GOT3 (cell line): ENCODE results near the gene LAMB1.

ENCODE experiments used
- DNase-seq: peaks from one replicate; lab custom pipeline; 2025; ENCODE audit warnings: mixed read lengths; lab: John Stamatoyannopoulos, UW

LAMB1 gene

GRCh38 chr7:107877731-107878382 lies 125.1 kb downstream of the LAMB1 start:
- DNase-seq, result no peak

- DNase-seq, result no peak
These were observed 126.0 kb downstream of the LAMB1 start for GRCh38 chr7:107876916-107877315.

GRCh38 chr7:107874605-107875446 lies 128.1 kb downstream of the LAMB1 start:
- DNase-seq, result no peak

GRCh38 chr7:107874111-107874510 lies 128.8 kb downstream of the LAMB1 start:
- no peak for DNase-seq
